GM21723 (cell line): ENCODE measurements around the gene TCERG1L.
"Not testable (repeated sequence)": the region's sequence is repeated elsewhere in the genome, so short reads cannot be mapped to it uniquely, and the experiment has no call there.

Experiments used
- ATAC-seq: cut with Tn5 transposase; IDR thresholded peaks from one replicate; pipeline ENCODE4 v1.9.1; 2021; ENCODE audit warnings: mild to moderate bottlenecking, moderate library complexity; ENCODE audit not compliant: unreplicated experiment

The TCERG1L gene

DNA sequence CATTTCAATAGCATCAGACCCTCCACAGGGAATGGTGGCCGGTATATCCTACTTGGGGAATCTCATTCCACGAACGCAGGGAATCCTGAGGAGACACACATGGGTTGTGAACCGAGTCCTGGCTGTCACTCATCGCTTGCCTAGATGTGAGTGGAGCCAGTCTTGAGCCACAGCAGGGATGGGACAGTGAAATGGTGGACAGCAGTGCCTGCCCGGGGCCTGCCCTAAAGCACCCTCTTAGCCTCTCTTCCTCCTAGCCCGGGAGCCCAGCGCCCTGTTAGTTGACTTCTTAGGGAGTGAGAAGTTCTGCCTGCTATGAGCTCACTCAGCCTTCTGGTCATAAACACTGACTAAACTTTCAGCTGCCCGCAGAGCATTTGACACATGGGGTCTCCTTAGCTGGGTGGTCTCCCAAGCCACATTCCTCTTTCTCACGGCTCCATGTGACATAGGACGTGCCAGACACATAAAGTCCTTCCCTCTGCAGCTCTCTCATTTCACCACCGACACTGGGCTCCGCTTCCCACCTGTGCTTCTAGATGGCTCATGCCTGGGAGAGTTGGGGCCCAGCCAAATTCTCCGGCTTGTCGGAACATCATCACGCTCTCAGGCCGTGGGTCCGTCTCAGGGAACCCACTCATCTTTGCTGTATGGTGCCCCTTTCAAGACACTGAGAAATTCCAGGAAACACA, 60.9 kb downstream of the TCERG1L start:
- no peak for ATAC-seq

- no peak for ATAC-seq
Observed at GRCh38 chr10:131249955-131250344, 61.6 kb downstream of the TCERG1L start.

- ATAC-seq, result no peak
Observed at GRCh38 chr10:131249238-131249954, 62.1 kb downstream of the TCERG1L start.

- ATAC-seq, result no peak
Observed at GRCh38 chr10:131248376-131249165, 63.0 kb downstream of the TCERG1L start.

DNA sequence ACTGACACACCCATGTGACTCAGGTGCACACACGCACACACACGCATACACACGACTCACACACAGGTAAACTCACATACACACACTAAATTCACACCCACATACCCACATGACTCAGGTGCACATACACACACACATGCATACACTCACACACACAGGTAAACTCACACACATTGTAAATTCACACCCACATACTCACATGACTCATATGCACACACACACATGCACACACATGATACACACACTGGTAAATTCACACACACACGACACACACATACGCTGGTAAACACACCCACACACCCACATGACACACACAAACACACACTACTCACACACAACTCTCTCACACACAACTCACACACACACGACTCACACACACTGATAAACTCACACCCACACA, 63.6 kb downstream of the TCERG1L start:
- ATAC-seq, result no peak

- no peak for ATAC-seq
Observed at GRCh38 chr10:131246775-131247174, 64.7 kb downstream of the TCERG1L start.

DNA sequence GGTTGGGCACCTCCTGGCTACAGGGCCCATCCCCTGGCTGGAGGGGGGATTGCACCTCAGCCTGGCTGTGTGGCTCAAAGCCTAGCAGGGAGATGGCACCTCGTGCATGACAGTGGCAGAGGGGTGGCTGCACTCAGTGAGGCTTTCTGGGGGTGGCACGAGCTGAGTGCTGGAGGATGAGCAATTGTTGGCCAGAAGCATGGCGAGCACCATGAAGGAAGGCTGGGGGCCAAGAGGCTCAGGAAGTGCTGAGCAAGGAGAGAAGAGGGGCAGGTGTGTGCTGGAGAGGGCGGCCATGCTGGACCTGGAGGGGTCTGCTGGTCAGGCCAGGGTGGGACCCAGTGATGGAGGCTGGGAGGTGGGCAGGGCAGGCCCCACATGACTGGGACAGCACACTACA, 65.4 kb downstream of the TCERG1L start:
- ATAC-seq, result no peak

DNA sequence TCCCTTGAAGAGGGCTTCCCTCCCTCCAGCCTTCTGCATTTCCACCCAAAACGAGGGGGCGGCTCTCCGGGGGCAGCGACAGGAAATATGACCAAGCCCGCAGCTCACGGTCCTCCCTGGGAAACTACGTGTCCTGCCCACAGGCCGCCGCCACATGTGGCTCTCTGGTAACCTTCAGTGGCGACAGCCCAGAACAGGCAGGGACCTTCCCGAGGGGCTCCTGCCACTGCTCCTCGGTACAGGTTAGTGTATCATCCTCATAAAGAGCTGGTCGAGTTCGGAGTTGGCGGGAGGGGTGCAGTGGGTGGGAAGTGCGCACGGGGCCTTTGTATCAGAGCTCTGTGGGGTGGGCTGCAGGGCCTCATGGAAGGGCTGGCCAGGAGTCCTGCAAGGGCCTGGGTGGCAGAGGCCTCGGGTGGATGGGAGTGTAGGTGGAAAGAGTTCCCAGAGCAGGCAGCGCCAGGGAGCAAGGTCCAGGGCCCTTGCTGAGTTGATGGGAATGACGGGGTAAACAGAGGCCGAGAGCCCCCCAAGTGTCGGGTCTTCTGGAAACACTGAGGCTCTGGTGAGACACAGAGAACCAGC, 66.0 kb downstream of the TCERG1L start:
- ATAC-seq, result no peak

GRCh38 chr10:131244836-131245235, 66.7 kb downstream of the TCERG1L start:
- ATAC-seq, result no peak

- ATAC-seq, result no peak
Observed at GRCh38 chr10:131243076-131243475, 68.4 kb downstream of the TCERG1L start.

DNA sequence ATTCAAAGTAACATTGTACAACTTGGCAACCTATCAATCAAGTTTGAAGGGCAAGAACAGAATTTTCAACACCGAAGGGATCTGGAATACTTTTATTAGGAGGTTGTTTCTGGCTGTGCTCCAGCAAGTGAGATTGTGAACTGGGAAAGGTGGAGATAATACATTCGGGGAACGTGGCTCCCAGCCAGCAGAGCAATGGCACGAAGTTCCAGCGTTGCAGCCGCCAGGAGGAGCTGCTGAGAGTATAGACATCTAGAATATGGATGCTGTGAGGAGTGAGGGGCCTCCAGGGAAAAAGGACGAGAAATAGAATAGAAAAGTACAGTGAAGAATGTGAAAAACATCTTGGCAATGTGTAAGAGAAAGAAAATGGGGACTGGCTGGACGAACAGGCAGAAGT, 69.5 kb downstream of the TCERG1L start:
- ATAC-seq, result no peak

- ATAC-seq, result no peak
Observed at GRCh38 chr10:131240691-131241090, 70.8 kb downstream of the TCERG1L start.

DNA sequence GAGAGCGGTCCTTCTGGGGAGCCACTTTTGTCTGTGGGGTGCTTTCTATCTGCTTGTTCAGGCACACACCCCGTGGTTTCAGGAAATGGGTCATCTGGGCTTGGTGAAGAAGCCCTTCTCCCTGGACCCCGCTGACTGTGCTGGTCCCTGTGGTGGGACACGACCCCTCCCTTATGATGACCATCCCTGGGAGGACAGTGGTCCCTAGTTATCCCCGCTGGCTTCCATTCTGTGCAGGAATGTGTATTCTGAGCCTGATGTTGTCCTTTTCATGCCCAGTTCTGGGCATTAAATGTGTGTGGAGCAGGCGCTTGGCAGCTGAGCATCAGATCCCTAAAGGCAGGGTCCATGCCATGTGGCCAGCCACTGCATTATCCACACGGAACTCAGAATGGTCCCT, 71.6 kb downstream of the TCERG1L start:
- no peak for ATAC-seq

- ATAC-seq, result no peak
Observed at GRCh38 chr10:131239450-131239849, 72.1 kb downstream of the TCERG1L start.

- no peak for ATAC-seq
Observed at GRCh38 chr10:131238669-131239280, 72.7 kb downstream of the TCERG1L start.

GRCh38 chr10:131237991-131238651, 73.4 kb downstream of the TCERG1L start:
- no peak for ATAC-seq

- ATAC-seq, result not testable (repeated sequence)
Observed at GRCh38 chr10:131234606-131235005, 76.9 kb downstream of the TCERG1L start.

GRCh38 chr10:131233611-131234258, 77.8 kb downstream of the TCERG1L start:
- no peak for ATAC-seq

GRCh38 chr10:131231965-131232541, 79.5 kb downstream of the TCERG1L start:
- ATAC-seq, result no peak
